ENCODE data around the gene ACOX3.
"Not testable (repeated sequence)": the region's sequence is repeated elsewhere in the genome, so short reads cannot be mapped to it uniquely, and the experiment has no call there.

Gene ACOX3

DNA sequence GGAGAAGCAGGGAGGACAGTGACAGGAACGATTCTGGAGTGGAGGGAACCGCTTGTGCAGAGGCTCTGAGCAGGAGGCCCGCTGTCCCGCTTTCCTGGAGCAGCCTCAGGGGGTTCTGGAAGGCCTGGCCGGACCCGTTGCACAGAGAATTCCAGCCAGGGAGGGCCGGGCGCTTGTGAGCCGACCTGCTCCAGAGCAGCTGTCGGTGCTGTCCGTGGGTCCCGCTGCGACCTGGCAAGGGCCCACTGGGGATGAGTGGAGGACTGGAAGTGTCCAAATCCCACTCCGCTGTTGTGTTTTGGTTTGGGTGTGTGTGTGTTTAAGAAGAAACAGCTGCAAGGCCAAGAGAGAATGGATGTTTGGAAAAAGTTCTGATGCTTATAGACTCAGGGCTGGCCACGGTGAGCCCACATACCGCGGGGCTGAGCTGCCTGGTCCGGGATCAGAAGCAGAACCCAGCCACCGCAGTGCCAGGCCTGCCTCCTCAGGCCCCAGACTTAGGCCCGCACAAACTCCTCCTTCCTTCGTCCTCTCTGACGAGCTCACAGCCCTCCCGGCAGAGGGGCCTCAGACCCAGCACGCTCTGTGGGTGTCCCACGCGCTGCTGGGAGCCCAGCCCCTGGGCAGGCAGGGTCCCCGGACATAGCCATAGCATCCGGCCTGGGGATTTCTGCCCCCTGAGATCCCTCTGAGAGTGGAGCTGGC is 97.1 kb downstream of the ACOX3 start:
- in situ Hi-C loops (cut with MboI; ENCODE audit: low pct_unique_long_range_greater_than_20kb, low sequenced_read_pairs, unreplicated experiment): no loop called here
- DNase-seq (ENCODE audit: low spot score): no peak
- TF ChIP-seq, protein P1, sequence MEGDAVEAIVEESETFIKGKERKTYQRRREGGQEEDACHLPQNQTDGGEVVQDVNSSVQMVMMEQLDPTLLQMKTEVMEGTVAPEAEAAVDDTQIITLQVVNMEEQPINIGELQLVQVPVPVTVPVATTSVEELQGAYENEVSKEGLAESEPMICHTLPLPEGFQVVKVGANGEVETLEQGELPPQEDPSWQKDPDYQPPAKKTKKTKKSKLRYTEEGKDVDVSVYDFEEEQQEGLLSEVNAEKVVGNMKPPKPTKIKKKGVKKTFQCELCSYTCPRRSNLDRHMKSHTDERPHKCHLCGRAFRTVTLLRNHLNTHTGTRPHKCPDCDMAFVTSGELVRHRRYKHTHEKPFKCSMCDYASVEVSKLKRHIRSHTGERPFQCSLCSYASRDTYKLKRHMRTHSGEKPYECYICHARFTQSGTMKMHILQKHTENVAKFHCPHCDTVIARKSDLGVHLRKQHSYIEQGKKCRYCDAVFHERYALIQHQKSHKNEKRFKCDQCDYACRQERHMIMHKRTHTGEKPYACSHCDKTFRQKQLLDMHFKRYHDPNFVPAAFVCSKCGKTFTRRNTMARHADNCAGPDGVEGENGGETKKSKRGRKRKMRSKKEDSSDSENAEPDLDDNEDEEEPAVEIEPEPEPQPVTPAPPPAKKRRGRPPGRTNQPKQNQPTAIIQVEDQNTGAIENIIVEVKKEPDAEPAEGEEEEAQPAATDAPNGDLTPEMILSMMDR (IDR thresholded peaks at IDR 0.05; ENCODE audit: extremely low read depth, insufficient read depth, missing control alignments): no peak

- TF ChIP-seq, protein P1 (IDR thresholded peaks at IDR 0.05; ENCODE audit: extremely low read depth, insufficient read depth, missing control alignments): no peak
- in situ Hi-C loops (cut with MboI; ENCODE audit: low pct_unique_long_range_greater_than_20kb, low sequenced_read_pairs, unreplicated experiment): no loop called here
- no peak for DNase-seq (ENCODE audit: low spot score)
Observed at GRCh38 chr4:8342651-8343261, 97.8 kb downstream of the ACOX3 start.

DNA sequence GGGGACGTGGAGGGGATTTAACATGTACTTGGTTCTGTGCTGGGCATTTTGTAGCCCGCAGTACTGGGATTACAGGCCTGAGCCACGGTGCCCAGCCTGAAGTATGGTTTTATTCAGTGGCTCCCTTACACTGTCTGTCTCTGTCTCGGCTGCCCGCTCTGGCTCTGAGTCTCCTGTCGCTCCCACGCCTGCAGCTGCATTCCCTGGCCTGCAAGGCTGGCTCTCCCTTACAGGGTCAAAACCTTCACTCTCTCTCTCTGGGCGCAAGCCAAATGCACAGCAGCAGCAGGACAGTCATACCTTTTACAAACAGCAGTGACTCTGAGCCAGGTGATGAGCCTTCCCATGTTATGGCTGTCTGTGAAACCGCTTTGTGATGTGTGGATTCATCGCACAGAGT is 98.8 kb downstream of the ACOX3 start:
- no peak for DNase-seq (ENCODE audit: low spot score)
- TF ChIP-seq, protein P1 (IDR thresholded peaks at IDR 0.05; ENCODE audit: extremely low read depth, insufficient read depth, missing control alignments): no peak
- in situ Hi-C loops (cut with MboI; ENCODE audit: low pct_unique_long_range_greater_than_20kb, low sequenced_read_pairs, unreplicated experiment): no loop called here

DNA sequence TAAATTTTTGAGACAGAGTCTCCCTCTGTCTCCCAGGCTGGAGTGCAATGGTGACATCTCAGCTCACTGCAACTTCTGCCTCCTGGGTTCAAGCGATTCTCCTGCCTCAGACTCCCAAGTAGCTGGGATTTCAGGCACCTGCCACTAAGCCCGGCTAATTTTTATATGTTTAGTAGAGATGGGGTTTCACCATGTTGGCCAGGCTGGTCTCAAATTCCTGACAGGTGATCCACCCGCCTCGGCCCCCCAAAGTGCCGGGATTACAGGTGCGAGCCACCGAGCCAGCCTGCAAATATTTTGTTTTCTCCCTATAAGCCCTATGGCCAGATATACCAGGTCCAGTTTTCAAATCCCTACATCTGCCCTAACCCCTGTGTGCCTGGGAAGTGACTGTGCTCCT is 99.2 kb downstream of the ACOX3 start:
- in situ Hi-C loops (cut with MboI; ENCODE audit: low pct_unique_long_range_greater_than_20kb, low sequenced_read_pairs, unreplicated experiment): not testable (repeated sequence)

GRCh38 chr4:8340781-8341241 is 99.7 kb downstream of the ACOX3 start:
- TF ChIP-seq, protein P1 (IDR thresholded peaks at IDR 0.05; ENCODE audit: extremely low read depth, insufficient read depth, missing control alignments): no peak
- DNase-seq (ENCODE audit: low spot score): no peak
- in situ Hi-C loops (cut with MboI; ENCODE audit: low pct_unique_long_range_greater_than_20kb, low sequenced_read_pairs, unreplicated experiment): no loop called here

More for the DNA sequence above, 99.2 kb downstream of the ACOX3 start:
- not testable (repeated sequence) for DNase-seq (ENCODE audit: low spot score)

DNA sequence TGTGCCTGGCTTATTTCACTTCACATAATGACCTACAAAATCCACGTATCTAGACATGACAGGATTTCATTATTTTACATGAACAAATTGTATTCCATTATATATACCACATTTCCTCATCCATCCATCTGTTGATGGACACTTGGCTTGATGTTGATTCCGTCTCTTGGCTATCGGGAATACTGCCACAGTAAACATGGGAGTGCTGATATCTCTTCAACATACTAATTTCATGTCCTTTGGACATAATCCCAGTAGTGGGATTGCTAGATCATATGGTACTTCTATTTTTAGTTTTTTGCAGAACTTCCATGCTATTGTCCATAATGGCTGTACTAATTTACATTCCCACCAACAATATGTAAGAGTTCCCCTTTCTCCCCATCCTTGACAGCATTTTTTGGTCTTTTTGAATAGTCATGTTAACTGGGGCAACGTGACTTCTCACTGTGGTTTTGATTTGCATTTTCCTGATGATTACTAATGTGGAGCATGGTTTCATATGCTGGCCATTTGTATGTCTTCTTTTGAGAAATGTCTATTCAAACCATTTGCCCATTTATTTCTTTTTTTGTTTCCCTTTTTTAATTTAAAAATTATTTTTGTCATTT is 102.1 kb downstream of the ACOX3 start:
- no peak for DNase-seq (ENCODE audit: low spot score)
- in situ Hi-C loops (cut with MboI; ENCODE audit: low pct_unique_long_range_greater_than_20kb, low sequenced_read_pairs, unreplicated experiment): no loop called here
- TF ChIP-seq, protein P1 (IDR thresholded peaks at IDR 0.05; ENCODE audit: extremely low read depth, insufficient read depth, missing control alignments): no peak

All from GM13977 (cell line).